HG03469 (cell line): ENCODE results near the gene HACD4.
"Not testable (repeated sequence)": the region's sequence is repeated elsewhere in the genome, so short reads cannot be mapped to it uniquely, and the experiment has no call there.

ENCODE experiments used
- ATAC-seq: cut with Tn5 transposase; IDR thresholded peaks from one replicate; pipeline ENCODE4 v1.9.1; 2021; ENCODE audit warnings: mild to moderate bottlenecking, moderate library complexity, moderate number of reproducible peaks; ENCODE audit not compliant: unreplicated experiment

HACD4 gene

DNA sequence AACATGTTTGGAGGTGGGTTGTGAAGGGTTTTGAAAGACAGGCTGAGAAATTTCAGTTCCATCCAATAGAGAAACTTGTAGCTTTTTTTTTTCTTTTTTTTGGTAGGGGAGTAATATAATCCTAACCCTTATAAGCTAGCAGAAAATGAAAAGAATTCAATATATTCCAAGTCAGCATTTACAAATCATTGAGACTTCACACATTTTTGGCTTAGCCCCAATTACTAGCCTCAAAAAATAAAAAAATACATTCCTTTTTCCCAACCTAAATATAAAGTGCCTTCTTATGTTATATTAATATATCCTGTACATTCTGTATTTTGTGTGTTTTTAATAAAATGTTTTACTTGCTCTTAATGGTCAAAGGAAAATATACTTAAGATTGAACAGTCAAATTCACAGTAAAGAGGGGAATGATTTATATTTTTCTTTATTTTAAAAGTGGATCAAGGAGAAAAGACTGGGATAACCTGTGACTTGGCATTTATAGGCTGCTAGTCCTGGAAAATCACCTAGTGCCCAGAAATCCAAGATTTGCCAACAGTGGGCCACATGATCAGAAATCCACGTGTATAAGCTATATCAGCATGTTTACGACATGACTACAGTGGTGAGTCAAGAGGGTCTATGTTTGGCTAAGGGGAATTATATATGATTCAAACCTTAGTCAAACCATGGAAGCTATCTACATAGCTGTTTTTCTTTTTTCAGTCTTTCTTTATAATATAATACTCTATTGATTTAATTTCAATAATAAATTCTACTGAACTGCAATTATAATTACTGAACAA is 14.5 kb downstream of the HACD4 start:
- no peak for ATAC-seq

DNA sequence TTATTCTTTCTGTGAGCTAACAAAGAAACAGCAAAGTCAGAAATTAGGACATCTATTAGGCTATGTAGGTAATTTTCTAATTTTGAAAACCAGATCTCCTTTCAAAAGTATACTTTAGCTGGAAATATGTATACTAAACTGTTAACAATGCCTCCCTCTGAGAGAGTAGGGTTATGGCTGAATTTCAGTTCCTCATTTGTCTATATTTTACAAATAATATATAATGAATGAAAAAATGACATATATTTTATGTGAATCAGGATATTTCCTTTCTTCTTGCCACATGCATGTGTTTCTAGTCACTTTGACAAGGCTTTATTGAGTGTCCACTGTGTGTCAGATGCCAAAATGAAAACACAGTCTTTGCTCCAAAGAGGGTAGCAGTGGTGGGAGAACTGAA is 15.4 kb downstream of the HACD4 start:
- no peak for ATAC-seq

- ATAC-seq: no peak
Measured at GRCh38 chr9:21015129-21015815, 16.2 kb downstream of the HACD4 start.

DNA sequence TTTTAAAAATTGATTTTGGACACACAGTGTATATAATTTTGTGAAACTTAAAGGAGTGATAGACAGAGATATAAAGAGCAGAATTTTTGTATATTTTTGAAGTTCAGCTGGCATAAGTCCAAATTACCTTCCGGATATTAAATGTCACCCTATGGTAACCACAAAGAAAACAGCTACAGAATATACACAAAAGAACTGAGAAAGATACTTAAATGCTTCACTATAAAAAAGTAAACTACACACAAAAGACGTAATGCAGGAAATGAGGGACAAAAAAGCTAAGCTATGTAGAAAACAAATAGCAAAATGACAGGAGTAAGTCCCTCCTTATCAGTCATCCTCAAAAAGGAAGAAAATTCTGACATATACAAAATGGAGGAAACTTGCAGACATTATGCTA is 29.4 kb downstream of the HACD4 start:
- no peak for ATAC-seq

- ATAC-seq: no peak
Measured at GRCh38 chr9:21001581-21001980, 29.9 kb downstream of the HACD4 start.

GRCh38 chr9:20997503-20998076 is 33.9 kb downstream of the HACD4 start:
- ATAC-seq: peak; percentile 65

GRCh38 chr9:20996809-20997208 is 34.6 kb downstream of the HACD4 start:
- peak; percentile 72 for ATAC-seq

GRCh38 chr9:20995616-20996015 is 35.8 kb downstream of the HACD4 start:
- ATAC-seq: no peak

DNA sequence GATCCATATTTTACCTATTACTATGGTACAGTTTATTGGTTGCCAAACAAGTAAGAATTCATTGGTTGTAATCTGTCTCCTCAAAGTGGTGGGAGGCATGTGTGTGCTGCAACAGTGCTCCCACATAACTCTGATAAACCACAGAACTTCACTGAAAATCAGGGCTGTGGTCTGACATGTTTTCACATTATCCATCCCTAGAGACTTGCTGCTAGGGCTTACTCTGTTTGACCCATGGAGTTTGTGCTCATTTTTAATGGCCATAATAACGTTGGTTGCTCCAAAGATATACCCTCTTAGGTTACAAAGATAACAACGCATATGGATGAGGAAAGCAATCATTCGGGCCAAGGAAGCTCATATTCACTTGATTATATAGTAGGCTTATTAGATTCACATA is 37.0 kb downstream of the HACD4 start:
- ATAC-seq: no peak

DNA sequence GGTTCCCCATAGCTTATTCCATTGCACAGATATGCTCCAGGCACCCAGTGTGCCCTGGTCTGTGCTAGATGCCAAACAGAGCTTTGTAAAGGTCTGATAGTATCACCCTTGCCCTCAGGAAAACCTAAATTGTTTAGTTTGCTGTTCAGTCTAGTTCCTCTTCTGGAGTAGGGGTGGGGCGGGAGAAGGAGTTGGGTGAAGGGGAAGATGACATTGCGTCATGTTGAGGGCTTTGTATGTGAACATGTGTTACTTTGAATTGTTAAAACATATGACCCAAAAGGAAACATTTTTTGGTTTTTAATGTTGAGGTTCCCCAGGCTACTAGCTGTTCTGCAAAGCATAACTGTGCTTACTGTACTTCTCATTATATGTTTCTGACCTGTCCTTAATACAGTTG is 40.6 kb downstream of the HACD4 start:
- ATAC-seq: no peak

GRCh38 chr9:20989923-20990341 is 41.5 kb downstream of the HACD4 start:
- no peak for ATAC-seq

DNA sequence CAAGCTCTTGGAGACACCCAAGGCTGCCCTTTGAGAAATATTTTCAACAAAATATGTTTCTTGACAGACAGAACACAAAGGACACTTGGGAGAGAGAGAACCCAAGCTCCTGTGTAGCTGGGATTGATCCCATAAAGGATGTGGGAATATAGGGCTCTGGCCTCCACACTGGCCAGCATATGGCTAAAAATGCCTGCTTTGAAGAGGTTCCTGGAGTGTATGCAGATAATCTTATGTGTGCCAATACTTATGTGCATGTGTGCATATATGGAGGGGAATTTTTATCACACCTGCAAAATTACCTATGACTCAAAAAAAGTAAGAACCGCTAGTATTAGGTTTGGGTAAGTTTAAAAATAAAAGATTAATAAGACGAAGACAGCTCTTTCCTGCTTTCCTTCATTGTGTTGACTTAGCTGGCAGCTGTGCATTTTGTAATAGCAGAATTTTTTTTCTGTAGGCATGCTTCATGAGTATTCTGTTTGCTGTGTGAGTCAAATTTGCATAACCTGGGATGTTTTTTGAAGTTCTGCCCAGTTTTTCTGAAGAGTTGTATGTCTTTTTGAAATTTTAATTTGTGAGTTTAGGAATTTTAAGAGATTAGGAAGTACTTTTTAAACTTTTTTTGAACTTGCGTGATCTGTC is 42.6 kb downstream of the HACD4 start:
- ATAC-seq: no peak

DNA sequence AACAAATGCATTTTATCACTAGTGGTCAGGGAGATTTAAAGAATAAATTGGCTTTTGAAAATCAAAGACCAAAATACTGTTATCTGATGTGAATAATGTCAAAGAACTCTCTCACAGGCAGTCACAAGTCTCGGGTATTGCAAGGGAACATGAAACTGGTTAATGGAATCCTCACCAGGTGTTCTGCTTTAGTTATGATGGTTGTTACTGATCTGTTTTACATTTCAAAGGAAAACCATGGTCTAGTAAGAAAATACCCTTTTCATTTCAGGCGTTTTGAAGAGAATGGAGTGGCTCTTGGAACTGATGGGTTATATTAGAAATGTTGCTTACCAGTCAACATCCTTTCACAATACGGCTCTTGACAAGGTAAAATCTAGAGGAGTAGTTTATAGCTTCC is 43.4 kb downstream of the HACD4 start:
- no peak for ATAC-seq

- ATAC-seq: no peak
Measured at GRCh38 chr9:20987521-20987920, 43.9 kb downstream of the HACD4 start.

DNA sequence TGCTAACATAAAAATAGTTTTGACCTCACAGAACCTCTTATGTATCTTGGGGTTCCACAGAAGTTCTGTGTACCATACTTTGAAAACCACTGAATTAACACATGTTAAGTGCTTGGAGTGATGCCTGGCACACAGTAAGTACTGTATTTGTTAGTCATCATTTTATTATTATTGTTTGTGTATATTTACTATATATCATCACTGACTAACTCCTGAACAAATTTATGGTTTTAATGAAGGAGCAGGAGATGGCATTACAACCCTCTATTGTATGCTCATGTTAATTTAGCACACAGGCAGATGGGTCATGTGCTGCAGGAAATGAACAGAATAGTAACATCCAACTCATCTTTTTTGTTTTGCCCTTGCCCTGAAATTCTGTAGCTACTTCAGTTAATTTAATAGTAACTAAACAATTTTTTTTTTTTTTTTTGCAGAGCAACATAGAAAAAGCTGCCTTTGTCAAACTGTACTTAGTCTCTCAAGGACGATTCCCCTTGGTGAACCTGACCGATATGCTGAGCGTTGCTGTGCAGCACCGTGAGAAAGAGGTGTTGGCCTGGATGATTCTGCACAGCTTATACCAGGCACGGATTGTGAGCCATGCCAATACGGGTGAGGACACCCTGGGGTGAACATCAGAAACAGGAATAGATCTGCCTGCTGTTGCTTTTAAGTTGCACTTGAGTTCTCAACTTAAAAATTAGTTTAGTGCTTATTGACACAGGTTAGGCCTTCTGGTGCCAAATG is 45.4 kb downstream of the HACD4 start:
- no peak for ATAC-seq

GRCh38 chr9:20984506-20984905 is 46.9 kb downstream of the HACD4 start:
- ATAC-seq: no peak

GRCh38 chr9:20981486-20981885 is 50.0 kb downstream of the HACD4 start:
- no peak for ATAC-seq

GRCh38 chr9:20980832-20981455 is 50.5 kb downstream of the HACD4 start:
- ATAC-seq: no peak

DNA sequence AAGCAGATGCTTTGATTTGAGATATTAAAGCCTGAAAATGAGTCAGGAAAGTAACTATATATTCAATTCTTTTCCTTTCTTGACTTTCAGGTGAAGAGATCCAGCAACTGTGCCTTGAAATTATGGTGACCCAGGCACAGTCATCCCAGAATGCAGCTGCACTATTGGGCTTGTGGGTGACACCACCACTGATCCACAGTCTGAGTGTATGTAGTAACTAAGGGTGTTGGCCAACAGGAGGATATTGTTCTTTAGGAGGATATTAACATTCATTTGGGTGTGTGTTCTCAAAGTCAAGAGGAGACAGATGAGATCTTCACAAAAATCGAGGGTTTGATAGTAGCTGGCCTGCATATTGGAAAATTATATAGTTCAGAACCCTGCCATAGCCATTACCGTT is 53.2 kb downstream of the HACD4 start:
- no peak for ATAC-seq

- not testable (repeated sequence) for ATAC-seq
Measured at GRCh38 chr9:20974191-20974938, 57.1 kb downstream of the HACD4 start.
